IMR-90 (cell line): Measurements from ENCODE around the gene TNFRSF9. TPM values are rescaled to one million over a fixed set of nuclear protein-coding genes. Genes with fewer than 3 reads are reported as not detected.

Experiments
- ATAC-seq: fragments of 200-7000 bp; cut with Tn5 transposase; 2 replicates; pipeline ENCODE4 v1.9.1; 2020; ENCODE audit warnings: low read depth, mild to moderate bottlenecking, moderate library complexity
- BruUV-seq: library from RNA; stranded (reverse); fragments of 400-500 nt; replicated peaks from 2 replicates; lab custom pipeline; 2021; lab: Mats Ljungman, UMichigan
- CTCF ChIA-PET: fragments of 300-600 bp; formaldehyde crosslinking; extraction: SDS; loops from one replicate; lab custom pipeline; 2021; ENCODE audit warnings: antibody characterized with exemption; lab: Yijun Ruan, JAX
- POLR2A ChIA-PET: fragments of 300-600 bp; sonication (Branson Sonifier 250); formaldehyde crosslinking; loops from one replicate; lab custom pipeline; 2022; ENCODE audit warnings: antibody characterized with exemption; ENCODE audit not compliant: unreplicated experiment; lab: Charles Lee
- DNase-seq: peaks from one replicate; pipeline ENCODE4 v3.0.0; 2013
- H2AFZ ChIP-seq: replicated peaks from 2 replicates; pipeline ENCODE3; 2013; ENCODE audit warnings: low read length, mild to moderate bottlenecking; ENCODE audit not compliant: poor library complexity
- H2AK5ac ChIP-seq: 2 replicates; pipeline ENCODE4 v1.6.1; 2013; ENCODE audit warnings: low read depth, low read length, inconsistent platforms
- H2AK9ac ChIP-seq: replicated peaks from 2 replicates; pipeline ENCODE3; 2013; ENCODE audit warnings: mild to moderate bottlenecking, low read depth, low read length, moderate library complexity; ENCODE audit not compliant: poor library complexity
- H2BK120ac ChIP-seq: 2 replicates; pipeline ENCODE4 v1.6.1; 2013; ENCODE audit warnings: low read depth, low read length, inconsistent platforms
- H2BK15ac ChIP-seq: 3 replicates; pipeline ENCODE4 v1.6.1; 2013; ENCODE audit warnings: low read depth, low read length, inconsistent platforms
- H2BK20ac ChIP-seq: 2 replicates; pipeline ENCODE4 v1.6.1; 2013; ENCODE audit warnings: low read depth, mild to moderate bottlenecking, inconsistent platforms, low read length, moderate library complexity
- H2BK5ac ChIP-seq: 2 replicates; pipeline ENCODE4 v1.6.1; 2013; ENCODE audit warnings: mild to moderate bottlenecking, low read depth, low read length, inconsistent platforms; ENCODE audit not compliant: poor library complexity, severe bottlenecking
- H3K14ac ChIP-seq: replicated peaks from 2 replicates; pipeline ENCODE4 v1.6.1; 2013; ENCODE audit warnings: low read depth, low read length, inconsistent platforms
- H3K18ac ChIP-seq: 2 replicates; pipeline ENCODE4 v1.6.1; 2013; ENCODE audit warnings: low read depth, low read length, control low read depth
- H3K23ac ChIP-seq: 2 replicates; pipeline ENCODE4 v1.6.1; 2013; ENCODE audit warnings: low read depth, low read length, inconsistent platforms
- H3K27ac ChIP-seq: 2 replicates; pipeline ENCODE4 v1.5.1; 2013; ENCODE audit warnings: mild to moderate bottlenecking, control low read depth, low read length; ENCODE audit not compliant: insufficient read depth
- H3K27me3 ChIP-seq: 2 replicates; pipeline ENCODE4 v1.6.1; 2013; ENCODE audit warnings: low read length; ENCODE audit not compliant: control insufficient read depth, insufficient read depth
- H3K36me3 ChIP-seq: 2 replicates; pipeline ENCODE4 v1.6.1; 2013; ENCODE audit warnings: low read length, mixed read lengths; ENCODE audit not compliant: control insufficient read depth, insufficient read depth
- H3K4ac ChIP-seq: 2 replicates; pipeline ENCODE4 v1.6.1; 2013; ENCODE audit warnings: low read depth, low read length, inconsistent platforms
- H3K4me1 ChIP-seq: 2 replicates; pipeline ENCODE4 v1.6.1; 2013; ENCODE audit warnings: low read length, mixed read lengths; ENCODE audit not compliant: control insufficient read depth, insufficient read depth
- H3K4me2 ChIP-seq: 2 replicates; pipeline ENCODE4 v1.6.1; 2013; ENCODE audit warnings: low read depth, mild to moderate bottlenecking, control low read depth, low read length, moderate library complexity
- H3K4me3 ChIP-seq: 2 replicates; pipeline ENCODE4 v1.5.1; 2013; ENCODE audit warnings: low read depth, mild to moderate bottlenecking, control low read depth, low read length, moderate library complexity; ENCODE audit not compliant: insufficient read depth
- H3K56ac ChIP-seq: 2 replicates; pipeline ENCODE4 v1.6.1; 2013; ENCODE audit warnings: low read length, inconsistent platforms; ENCODE audit not compliant: insufficient read depth; ENCODE audit errors: extremely low read depth
- H3K79me1 ChIP-seq, 2 experiments: 2 replicates each; pipeline ENCODE4 v1.6.1; 2013; ENCODE audit warnings: low read length in 2 of 2, inconsistent platforms in 1 of 2, low read depth in 1 of 2
- H3K9ac ChIP-seq: 2 replicates; pipeline ENCODE4 v1.6.1; 2013; ENCODE audit warnings: low read depth, low read length, control low read depth
- H3K9me1 ChIP-seq: 2 replicates; pipeline ENCODE4 v1.6.1; 2013; ENCODE audit warnings: low read length, inconsistent platforms; ENCODE audit not compliant: insufficient read depth
- H3K9me3 ChIP-seq: 2 replicates; pipeline ENCODE4 v1.6.1; 2013; ENCODE audit warnings: low read length; ENCODE audit not compliant: control insufficient read depth, insufficient read depth
- H4K20me1 ChIP-seq: 2 replicates; pipeline ENCODE4 v1.6.1; 2013; ENCODE audit warnings: low read length, inconsistent platforms; ENCODE audit not compliant: insufficient read depth
- H4K5ac ChIP-seq: 2 replicates; pipeline ENCODE4 v1.6.1; 2013; ENCODE audit warnings: mild to moderate bottlenecking, low read depth, low read length, control low read depth
- H4K8ac ChIP-seq, 2 experiments: 2 replicates each; pipeline ENCODE4 v1.6.1; 2013; ENCODE audit warnings: low read depth in 2 of 2, low read length in 2 of 2, control low read depth in 1 of 2, inconsistent platforms in 1 of 2
- H4K91ac ChIP-seq: 2 replicates; pipeline ENCODE4 v1.6.1; 2013; ENCODE audit warnings: low read depth, low read length, inconsistent platforms; ENCODE audit not compliant: insufficient read depth
- BHLHE40 ChIP-seq: fragments of 150-350 bp; IDR thresholded peaks from 2 replicates; pipeline ENCODE4 v1.6.1; 2016; ENCODE audit warnings: mild to moderate bottlenecking, low read depth, low read length
- CEBPB ChIP-seq: IDR thresholded peaks from 2 replicates; pipeline ENCODE4 v1.6.1; 2012; ENCODE audit warnings: low read depth, low read length, improper control_type of control experiment
- CHD1 ChIP-seq: IDR thresholded peaks from 2 replicates; pipeline ENCODE4 v1.6.1; 2012; ENCODE audit warnings: low read depth, low read length, improper control_type of control experiment
- ELK1 ChIP-seq: fragments of 150-350 bp; IDR thresholded peaks from 2 replicates; pipeline ENCODE4 v1.6.1; 2016; ENCODE audit warnings: low read depth, mild to moderate bottlenecking, low read length, moderate library complexity, borderline replicate concordance
- FOS ChIP-seq: fragments of 150-350 bp; IDR thresholded peaks from 2 replicates; pipeline ENCODE4 v1.6.1; 2016; ENCODE audit warnings: low read depth, low read length
- MAFK ChIP-seq: IDR thresholded peaks from 2 replicates; pipeline ENCODE4 v1.6.1; 2012; ENCODE audit warnings: low read depth, low read length, improper control_type of control experiment
- MAZ ChIP-seq: IDR thresholded peaks from 2 replicates; pipeline ENCODE4 v1.6.1; 2012; ENCODE audit warnings: low read depth, mild to moderate bottlenecking, low read length, improper control_type of control experiment, moderate library complexity, borderline replicate concordance
- MXI1 ChIP-seq: IDR thresholded peaks from 2 replicates; pipeline ENCODE4 v1.6.1; 2012; ENCODE audit warnings: low read depth, mild to moderate bottlenecking, low read length, moderate library complexity, borderline replicate concordance
- NFE2L2 ChIP-seq: fragments of 150-350 bp; IDR thresholded peaks from 2 replicates; pipeline ENCODE4 v1.6.1; 2016; ENCODE audit warnings: low read depth, mild to moderate bottlenecking, low read length
- POLR2A ChIP-seq: IDR thresholded peaks from 2 replicates; pipeline ENCODE4 v1.6.1; 2012; ENCODE audit warnings: mild to moderate bottlenecking, low read depth, low read length
- RAD21 ChIP-seq: IDR thresholded peaks from 2 replicates; pipeline ENCODE4 v1.6.1; 2012; ENCODE audit warnings: low read length, improper control_type of control experiment
- RCOR1 ChIP-seq: IDR thresholded peaks from 2 replicates; pipeline ENCODE4 v1.6.1; 2012; ENCODE audit warnings: mild to moderate bottlenecking, low read length, improper control_type of control experiment; ENCODE audit not compliant: insufficient replicate concordance
- RFX5 ChIP-seq: IDR thresholded peaks from 2 replicates; pipeline ENCODE4 v1.8.0; 2012; ENCODE audit warnings: low read depth, mild to moderate bottlenecking, low read length, moderate library complexity
- SMC3 ChIP-seq: fragments of 150-350 bp; IDR thresholded peaks from 2 replicates; pipeline ENCODE4 v1.6.1; 2016; ENCODE audit warnings: low read depth, mild to moderate bottlenecking, antibody characterized with exemption, low read length, moderate library complexity
- WGBS, 2 experiments: methylation state at CpG; one replicate each; pipeline versions ENCODE4 v1.1.5 to v1.1.7; 2013; ENCODE audit warnings: missing lambda C conversion rate in 2 of 2; ENCODE audit not compliant: insufficient read length in 1 of 2; ENCODE audit errors: extremely low coverage in 2 of 2; 5-methylcytosine and 5-hydroxymethylcytosine counted together
- dilution Hi-C: fragments of 300-500 bp; cut with HindIII; formaldehyde crosslinking; loops from one replicate; pipeline ENCODE4 v1.14.3; 2018; ENCODE audit warnings: low sequenced_read_pairs; ENCODE audit not compliant: unreplicated experiment
- in situ Hi-C: fragments of 300-500 bp; cut with MboI; formaldehyde crosslinking; loops from 3 replicates; pipeline ENCODE4 v1.14.3; 2019; ENCODE audit warnings: low sequenced_read_pairs, inconsistent platforms, mixed read lengths
- intact Hi-C: fragments of 100-400 bp; cut with micrococcal nuclease; formaldehyde crosslinking; loops from 2 replicates; pipeline ENCODE4 v1.10.0; 2022
- polyA plus RNA-seq, 3 experiments: library from polyadenylated mRNA; depleted of rRNA; stranded (reverse); fragments of >200 nt; gene quantifications; 2 replicates each; pipeline ENCODE4 v1.2.3, GENCODE V29; 2012; ENCODE audit warnings: low replicate concordance in 1 of 3
- total RNA-seq: library from RNA; depleted of rRNA; stranded (reverse); fragments of >200 nt; gene quantifications from 2 replicates; pipeline ENCODE4 v1.2.3, GENCODE V29; 2012
- TF ChIP-seq, protein P1 (sequence below): conservative IDR thresholded peaks from 2 replicates; pipeline ENCODE4 v1.5.1; 2012; ENCODE audit warnings: mild to moderate bottlenecking, low read depth, low read length, improper control_type of control experiment

TNFRSF9 gene
- total and polyA plus RNA-seq, 2 of the 4 experiments (the other 2 are of a cell fraction): 0.43 to 0.72 TPM

DNA sequence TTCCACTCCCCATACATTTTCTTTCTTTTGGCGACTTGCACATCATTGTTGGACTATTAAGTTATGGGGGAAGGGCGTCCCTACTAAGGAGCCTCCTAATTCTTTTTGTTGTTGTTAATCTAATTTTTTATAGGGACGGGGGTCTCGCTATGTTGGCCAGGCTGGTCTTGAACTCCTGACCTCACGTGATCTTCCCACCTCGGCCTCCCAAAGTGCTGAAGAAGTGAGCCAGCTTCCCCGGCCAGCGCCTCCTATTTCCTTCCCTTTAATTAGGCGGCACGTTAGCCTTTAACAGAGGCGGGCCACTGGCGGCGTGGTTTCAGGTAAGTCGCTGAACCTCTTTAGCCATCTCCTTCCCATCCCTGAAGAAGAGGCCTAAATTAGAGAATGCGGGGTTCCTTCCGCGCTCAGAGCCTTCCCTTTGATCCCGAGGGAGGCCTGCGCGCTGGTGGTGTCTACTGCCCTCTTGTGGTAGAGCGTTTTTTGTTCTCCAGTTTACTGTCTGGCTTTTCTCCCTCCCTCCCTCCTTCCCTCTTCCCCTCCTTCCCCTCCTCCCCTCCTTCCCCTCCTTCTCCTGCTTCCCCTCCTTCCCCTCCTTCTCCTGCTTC lies 38.1 kb downstream of the TNFRSF9 start:
- Histone ChIP-seq H3K14ac (no peak overlapping the region), H3K9me1 (no peaks in the 10 kb centered on the region), H4K20me1 (no peaks in the 10 kb centered on the region), H3K9ac (peak overlapping the region; percentile 52; the same call in 1 of the 2 replicates), H4K8ac (no peak overlapping the region), H3K4me1 (no peaks in the 10 kb centered on the region), H3K4me2 (peak overlapping the region; percentile 69), H3K56ac (no peak overlapping the region), H2AFZ (peak overlapping the region; percentile 88), H2AK5ac (no peak overlapping the region), H2BK15ac (no peak overlapping the region), H3K36me3 (no peaks in the 10 kb centered on the region), H2BK5ac (no peak overlapping the region), H2AK9ac (no peak overlapping the region), H4K5ac (no peak overlapping the region), H3K79me1 (no peaks in the 10 kb centered on the region), H2BK120ac (no peak overlapping the region), H3K23ac (no peak overlapping the region), H3K4me3 (no peak overlapping the region), H3K4ac (no peak overlapping the region), H3K18ac (no peak overlapping the region), H4K91ac (no peak overlapping the region), H3K27ac (no peak overlapping the region), H3K27me3 (no peaks in the 10 kb centered on the region), H2BK20ac (no peak overlapping the region), H3K9me3 (no peaks in the 10 kb centered on the region)
- BruUV-seq: no TSS peak
- in situ Hi-C loops (loop anchor here (5.0 kb wide), 1 partner anchor 230 kb away; no protein-coding TSS in a partner anchor), intact Hi-C loops (loop anchor here (1.0 to 5.0 kb wide), 4 partner anchors 94 to 235 kb away; partner anchors contain the start of gene PER3), dilution Hi-C loops (no loop called here)
- POLR2A ChIA-PET: no interaction called here
- CTCF ChIA-PET: interaction anchor here (0.6 to 1.0 kb wide), 2 partner anchors 235 to 237 kb away, joined by 3 read pairs; no protein-coding TSS in a partner anchor
- ATAC-seq (peak; percentile 98), DNase-seq (peak; percentile 70)
- WGBS, 2 experiments: 43% methylated on average over 6 of the region's 21 CpGs; no CpG with 5 or more reads in 1 of the 2 experiments
- TF ChIP-seq BHLHE40 (no peak), RFX5 (no peak), POLR2A (no peak), SMC3 (peak; percentile 84), MAZ (peak; percentile 73; the same call in 1 of the 2 replicates), RCOR1 (no peak), MXI1 (no peak), MAFK (no peak), RAD21 (peak; percentile 89), NFE2L2 (no peak), ELK1 (no peak), CHD1 (no peak), FOS (no peak), CEBPB (no peak)
- TF ChIP-seq, protein P1, sequence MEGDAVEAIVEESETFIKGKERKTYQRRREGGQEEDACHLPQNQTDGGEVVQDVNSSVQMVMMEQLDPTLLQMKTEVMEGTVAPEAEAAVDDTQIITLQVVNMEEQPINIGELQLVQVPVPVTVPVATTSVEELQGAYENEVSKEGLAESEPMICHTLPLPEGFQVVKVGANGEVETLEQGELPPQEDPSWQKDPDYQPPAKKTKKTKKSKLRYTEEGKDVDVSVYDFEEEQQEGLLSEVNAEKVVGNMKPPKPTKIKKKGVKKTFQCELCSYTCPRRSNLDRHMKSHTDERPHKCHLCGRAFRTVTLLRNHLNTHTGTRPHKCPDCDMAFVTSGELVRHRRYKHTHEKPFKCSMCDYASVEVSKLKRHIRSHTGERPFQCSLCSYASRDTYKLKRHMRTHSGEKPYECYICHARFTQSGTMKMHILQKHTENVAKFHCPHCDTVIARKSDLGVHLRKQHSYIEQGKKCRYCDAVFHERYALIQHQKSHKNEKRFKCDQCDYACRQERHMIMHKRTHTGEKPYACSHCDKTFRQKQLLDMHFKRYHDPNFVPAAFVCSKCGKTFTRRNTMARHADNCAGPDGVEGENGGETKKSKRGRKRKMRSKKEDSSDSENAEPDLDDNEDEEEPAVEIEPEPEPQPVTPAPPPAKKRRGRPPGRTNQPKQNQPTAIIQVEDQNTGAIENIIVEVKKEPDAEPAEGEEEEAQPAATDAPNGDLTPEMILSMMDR: peak; percentile 79
